NB4 (cell line): ENCODE data around the gene AGPS.

Experiments used
- DNase-seq: peaks from one replicate; pipeline ENCODE4 v3.0.0; 2010; ENCODE audit warnings: low read depth
- H3K4me3 ChIP-seq: one replicate; pipeline ENCODE4 v1.5.1; 2011; ENCODE audit warnings: mild to moderate bottlenecking, low read depth, low read length, moderate library complexity
- CTCF ChIP-seq: IDR thresholded peaks from one replicate; pipeline ENCODE4 v1.5.1; 2012; ENCODE audit warnings: low read depth, low read length
- MYC ChIP-seq: IDR thresholded peaks from 2 replicates; pipeline ENCODE4 v1.6.1; 2011; ENCODE audit warnings: low read depth, low read length
- POLR2A ChIP-seq: IDR thresholded peaks from 2 replicates; pipeline ENCODE4 v1.6.1; 2011; ENCODE audit warnings: mild to moderate bottlenecking; ENCODE audit not compliant: insufficient read length; ENCODE audit errors: extremely low read depth
- TF ChIP-seq, protein P1 (sequence below): IDR thresholded peaks from 2 replicates; pipeline ENCODE4 v1.6.1; 2011; ENCODE audit warnings: low read depth, low read length

AGPS gene

GRCh38 chr2:177557794-177558193 lies 165.2 kb downstream of the AGPS start:
- DNase-seq = no peak
- no peak for TF ChIP-seq CTCF
- TF ChIP-seq, protein P1, sequence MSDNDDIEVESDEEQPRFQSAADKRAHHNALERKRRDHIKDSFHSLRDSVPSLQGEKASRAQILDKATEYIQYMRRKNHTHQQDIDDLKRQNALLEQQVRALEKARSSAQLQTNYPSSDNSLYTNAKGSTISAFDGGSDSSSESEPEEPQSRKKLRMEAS = no peak
- TF ChIP-seq MYC = no peak
- TF ChIP-seq POLR2A = no peak
- H3K4me3 ChIP-seq = no peak overlapping the region

DNA sequence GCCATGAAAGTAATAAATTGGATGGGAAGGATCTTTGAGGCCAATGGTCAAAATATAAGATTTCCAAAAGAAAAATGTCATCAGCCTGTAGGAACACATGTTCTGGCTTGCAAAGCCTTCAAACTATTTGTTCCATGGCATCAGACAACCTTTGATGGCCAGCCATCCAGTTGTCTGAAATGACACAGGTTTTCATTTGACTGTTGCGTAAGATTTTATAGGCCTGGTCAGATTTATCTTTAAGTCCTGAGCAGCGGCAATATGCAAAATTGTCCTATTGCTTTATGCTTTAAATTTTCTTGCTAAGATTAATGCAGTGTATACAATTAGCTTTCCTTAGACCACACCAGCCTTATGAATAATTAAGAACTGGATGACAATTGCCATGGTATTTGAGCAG lies 167.1 kb downstream of the AGPS start:
- H3K4me3 ChIP-seq = no peak overlapping the region
- TF ChIP-seq POLR2A = no peak
- no peak for TF ChIP-seq MYC
- TF ChIP-seq, protein P1 = no peak
- TF ChIP-seq CTCF = no peak
- DNase-seq = no peak

- no peak for DNase-seq
- H3K4me3 ChIP-seq = no peak overlapping the region
- TF ChIP-seq POLR2A (no peak), MYC (no peak), CTCF (no peak)
- TF ChIP-seq, protein P1 = no peak
Observed at GRCh38 chr2:177568390-177568789, 175.8 kb downstream of the AGPS start.

DNA sequence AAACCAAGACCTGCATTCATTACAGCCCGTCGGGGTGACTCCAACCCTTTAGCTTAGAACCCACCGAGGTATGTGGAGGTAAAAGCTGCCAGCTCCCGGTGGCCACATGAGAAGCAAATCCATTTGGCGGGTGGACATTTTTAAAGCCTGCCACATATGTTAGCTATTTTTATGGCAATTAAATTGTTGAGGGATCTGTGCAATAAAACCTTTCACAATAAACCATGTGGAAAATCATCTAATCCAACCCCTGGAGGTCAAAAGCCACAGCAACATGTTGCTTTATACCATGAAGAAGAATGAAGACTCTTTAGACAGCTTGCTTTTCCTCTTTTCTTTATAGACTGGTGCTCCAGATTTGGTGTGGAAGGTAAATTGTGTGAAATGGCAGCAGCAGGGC lies 176.3 kb downstream of the AGPS start:
- no peak for DNase-seq
- TF ChIP-seq POLR2A (no peak), MYC (no peak), CTCF (no peak)
- TF ChIP-seq, protein P1 = no peak
- no peak overlapping the region for H3K4me3 ChIP-seq

DNA sequence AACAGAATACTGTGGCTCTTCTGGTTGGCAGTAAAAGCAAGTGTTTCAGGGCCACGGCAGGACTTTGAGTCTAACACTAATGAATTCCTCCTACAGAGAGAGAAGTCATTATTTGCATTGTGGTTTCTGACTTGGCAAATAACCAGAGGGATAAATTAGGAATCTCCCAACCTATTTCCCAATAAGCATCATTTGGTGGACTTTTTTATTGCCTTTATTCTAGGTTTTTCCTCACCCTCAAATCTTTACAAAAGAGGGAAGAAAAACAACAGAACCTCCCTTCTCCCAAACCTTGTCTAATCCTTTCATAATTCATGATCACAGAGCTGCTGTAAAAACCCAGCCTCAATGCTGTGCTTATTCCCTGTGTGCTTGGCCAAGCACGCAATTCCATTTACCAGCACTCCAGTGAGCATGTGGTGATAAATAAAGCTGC lies 179.7 kb downstream of the AGPS start:
- H3K4me3 ChIP-seq = no peak overlapping the region

More for the DNA sequence above, 179.7 kb downstream of the AGPS start:
- no peak for TF ChIP-seq CTCF
- TF ChIP-seq, protein P1 = no peak
- no peak for TF ChIP-seq MYC
- no peak for TF ChIP-seq POLR2A
- DNase-seq = no peak
